ENCODE results near the gene PHACTR1. TPM values are rescaled to one million over a fixed set of nuclear protein-coding genes. Genes with fewer than 3 reads are reported as not detected.
"Not testable (repeated sequence)": the region's sequence is repeated elsewhere in the genome, so short reads cannot be mapped to it uniquely, and the experiment has no call there.

PHACTR1 gene
- total RNA-seq, 1 donor from 2014 or later = 1.0 TPM

- DNase-seq (ENCODE audit: low read depth in 2 of 2) = no peak
Observed at GRCh38 chr6:12898603-12899002, 182.0 kb downstream of the PHACTR1 start.

- no peak for DNase-seq (ENCODE audit: low read depth in 2 of 2)
Observed at GRCh38 chr6:12899046-12899833, 182.7 kb downstream of the PHACTR1 start.

- no peak for DNase-seq (ENCODE audit: low read depth in 2 of 2)
Observed at GRCh38 chr6:12903246-12903645, 186.7 kb downstream of the PHACTR1 start.

GRCh38 chr6:12909833-12910232 is 193.3 kb downstream of the PHACTR1 start:
- no peak for DNase-seq (ENCODE audit: low read depth in 2 of 2)

GRCh38 chr6:12911427-12911826 is 194.9 kb downstream of the PHACTR1 start:
- DNase-seq (ENCODE audit: low read depth in 2 of 2) = peak; percentile 31 to 52

- DNase-seq (ENCODE audit: low read depth in 2 of 2) = no peak
Observed at GRCh38 chr6:12913201-12913600, 196.6 kb downstream of the PHACTR1 start.

GRCh38 chr6:12916006-12916405 is 199.4 kb downstream of the PHACTR1 start:
- DNase-seq (ENCODE audit: low read depth in 2 of 2) = no peak

GRCh38 chr6:12916420-12917136 is 200.0 kb downstream of the PHACTR1 start:
- no peak for DNase-seq (ENCODE audit: low read depth in 2 of 2)

GRCh38 chr6:12921467-12921866 is 204.9 kb downstream of the PHACTR1 start:
- DNase-seq (ENCODE audit: low read depth in 2 of 2) = no peak

GRCh38 chr6:12923644-12924235 is 207.2 kb downstream of the PHACTR1 start:
- DNase-seq (ENCODE audit: low read depth in 2 of 2) = peak in 1 of 2 donors; percentile 18

- DNase-seq (ENCODE audit: low read depth in 2 of 2) = no peak
Observed at GRCh38 chr6:12924911-12925310, 208.3 kb downstream of the PHACTR1 start.

- no peak for DNase-seq (ENCODE audit: low read depth in 2 of 2)
Observed at GRCh38 chr6:12927746-12928145, 211.2 kb downstream of the PHACTR1 start.

GRCh38 chr6:12929678-12930077 is 213.1 kb downstream of the PHACTR1 start:
- DNase-seq (ENCODE audit: low read depth in 2 of 2) = no peak

- DNase-seq (ENCODE audit: low read depth in 2 of 2) = no peak
Observed at GRCh38 chr6:12931639-12932038, 215.1 kb downstream of the PHACTR1 start.

- no peak for DNase-seq (ENCODE audit: low read depth in 2 of 2)
Observed at GRCh38 chr6:12935637-12936036, 219.1 kb downstream of the PHACTR1 start.

GRCh38 chr6:12937971-12938370 is 221.4 kb downstream of the PHACTR1 start:
- DNase-seq (ENCODE audit: low read depth in 2 of 2) = no peak

- DNase-seq (ENCODE audit: low read depth in 2 of 2) = no peak
Observed at GRCh38 chr6:12939314-12939713, 222.7 kb downstream of the PHACTR1 start.

- DNase-seq (ENCODE audit: low read depth in 2 of 2) = no peak
Observed at GRCh38 chr6:12941422-12941821, 224.9 kb downstream of the PHACTR1 start.

- DNase-seq (ENCODE audit: low read depth in 2 of 2) = no peak
Observed at GRCh38 chr6:12943549-12943948, 227.0 kb downstream of the PHACTR1 start.

GRCh38 chr6:12944001-12944400 is 227.4 kb downstream of the PHACTR1 start:
- DNase-seq (ENCODE audit: low read depth in 2 of 2) = no peak

GRCh38 chr6:12944528-12944927 is 228.0 kb downstream of the PHACTR1 start:
- DNase-seq (ENCODE audit: low read depth in 2 of 2) = not testable (repeated sequence)

GRCh38 chr6:12947151-12947871 is 230.7 kb downstream of the PHACTR1 start:
- DNase-seq (ENCODE audit: low read depth in 2 of 2) = peak in 1 of 2 donors; percentile 13

All from dermis microvascular lymphatic vessel endothelial cell (primary cell).